Measurements from ENCODE around the gene NHLRC2. TPM values are rescaled to one million over a fixed set of nuclear protein-coding genes. Genes with fewer than 3 reads are reported as not detected.
A peak's percentile ranks its signal among the peaks of the same experiment; 100 is the strongest.

The NHLRC2 gene
- total and polyA plus RNA-seq, 10 of the 15 experiments (the other 5 are each of a cell fraction or from before 2014, with no cell fraction given): 1.9 to 31.3 (median 15.9) TPM

- H3K27me3 ChIP-seq (replicated peaks in 1 of 2; ENCODE audit: control insufficient read depth in 2 of 2, insufficient read depth in 2 of 2, low read length in 1 of 2): no peaks in the 10 kb centered on the region
- peak overlapping the region; percentile 19 for H3K9ac ChIP-seq (ENCODE audit: control insufficient read depth, insufficient read depth, low read length)
- peak overlapping the region; percentile 46 for H3K4me3 ChIP-seq
- H3K9me3 ChIP-seq (replicated peaks; ENCODE audit: control insufficient read depth, insufficient read depth, low read length): peaks cover 13% of the 10 kb centered on the region
- DNase-seq (ENCODE audit: low read depth, low spot score) (no peak), FAIRE-seq (peak; percentile 85), ATAC-seq (peak; percentile 42)
- peak overlapping the region; percentile 92 for H3K27ac ChIP-seq (ENCODE audit: control insufficient read depth, insufficient read depth)
- in situ Hi-C loops (cut with MboI) (no loop called here), intact Hi-C loops (cut with micrococcal nuclease; ENCODE audit: unreplicated experiment) (loop anchor here (2.0 to 5.0 kb wide), 4 partner anchors 20 to 243 kb away; no protein-coding TSS in a partner anchor)
- peaks cover 74% of the 10 kb centered on the region for H3K79me2 ChIP-seq (ENCODE audit: control insufficient read depth, insufficient read depth, low read length)
- H4K20me1 ChIP-seq (ENCODE audit: control insufficient read depth, insufficient read depth): no peaks in the 10 kb centered on the region
- 0% methylated on average over 2 of the region's 2 CpGs for WGBS (ENCODE audit: insufficient coverage, insufficient replicate concordance, low lambda C conversion rate, missing lambda C conversion rate)
- peaks cover 11% of the 10 kb centered on the region for H3K4me1 ChIP-seq (ENCODE audit: control insufficient read depth, insufficient read depth, low read length)
- SMC1A ChIA-PET (ENCODE audit: uncharacterized antibody, unreplicated experiment): interaction anchor here (0.7 to 2.2 kb wide), 12 partner anchors 10 to 125 kb away, joined by 3 to 11 read pairs (median 4); no protein-coding TSS in a partner anchor
- CTCF ChIA-PET: interaction anchor here (0.8 to 1.6 kb wide), 5 partner anchors 16 to 244 kb away, joined by 3 to 5 read pairs (median 3); no protein-coding TSS in a partner anchor
- peak overlapping the region; percentile 75 for H3K4me2 ChIP-seq (ENCODE audit: control insufficient read depth, insufficient read depth)
- POLR2A ChIA-PET: interaction anchor here (1.2 to 2.4 kb wide), 2 partner anchors 9 to 102 kb away, joined by 3 to 10 read pairs; no protein-coding TSS in a partner anchor
- no TSS peak for BruUV-seq (replicated peaks)
- no peak overlapping the region for H2AFZ ChIP-seq (ENCODE audit: control insufficient read depth, low read depth, low read length)
- RAD21 ChIA-PET (ENCODE audit: unreplicated experiment): interaction anchor here (0.6 to 3.8 kb wide), 7 partner anchors 10 to 237 kb away, joined by 3 to 30 read pairs (median 6); no protein-coding TSS in a partner anchor
- H3K36me3 ChIP-seq (ENCODE audit: control insufficient read depth in 2 of 2, insufficient read depth in 2 of 2, low read length in 1 of 2): peaks cover 0 to 23% of the 10 kb centered on the region in 2 experiments; a peak in 3 of 4 replicates
- TF ChIP-seq EZH2 (IDR thresholded peaks at IDR 0.05; ENCODE audit: borderline replicate concordance, control insufficient read depth, low read depth, low read length): no peak
- no peak for TF ChIP-seq CBX3 (IDR thresholded peaks at IDR 0.05; ENCODE audit: borderline replicate concordance, low read depth)
- TF ChIP-seq ZNF384 (IDR thresholded peaks at IDR 0.05; ENCODE audit: borderline replicate concordance, low read depth, low read length): peak; percentile 60
- no peak for TF ChIP-seq EGR1 (IDR thresholded peaks at IDR 0.05; ENCODE audit: borderline replicate concordance in 1 of 2, low read depth in 2 of 2, low read length in 2 of 2)
- TF ChIP-seq TCF7 (IDR thresholded peaks at IDR 0.05; ENCODE audit: borderline replicate concordance): no peak
- no peak for TF ChIP-seq ZNF622 (IDR thresholded peaks at IDR 0.05)
- TF ChIP-seq SPI1 (IDR thresholded peaks at IDR 0.05; ENCODE audit: borderline replicate concordance, insufficient read depth, low read depth, low read length): peak; percentile 81; the same call in 1 of the 2 replicates
- no peak for TF ChIP-seq SREBF2 (IDR thresholded peaks at IDR 0.05; ENCODE audit: low read length)
- peak; percentile 56; the same call in 1 of the 2 replicates for TF ChIP-seq RELB (IDR thresholded peaks at IDR 0.05; ENCODE audit: low read depth)
- TF ChIP-seq RCOR1 (conservative IDR thresholded peaks at IDR 0.05; ENCODE audit: low read depth, low read length): no peak
- TF ChIP-seq ATF2 (IDR thresholded peaks at IDR 0.05; ENCODE audit: low read length): peak; percentile 67
- TF ChIP-seq IRF4 (IDR thresholded peaks at IDR 0.05; ENCODE audit: low read depth, low read length): no peak
- no peak for TF ChIP-seq NFYB (IDR thresholded peaks at IDR 0.05; ENCODE audit: insufficient read depth, low read depth, low read length)
- no peak for TF ChIP-seq PBX3 (IDR thresholded peaks at IDR 0.05; ENCODE audit: insufficient replicate concordance, low read depth, low read length)
- 0 out of 2 replicates have a peak, but pooled peaks have one; percentile 11 for TF ChIP-seq MEF2A (IDR thresholded peaks at IDR 0.05; ENCODE audit: insufficient read depth, low read depth, low read length)
- no peak for TF ChIP-seq HDGF (IDR thresholded peaks at IDR 0.05)
- TF ChIP-seq MTA2 (IDR thresholded peaks at IDR 0.05; ENCODE audit: low read depth): 0 out of 2 replicates have a peak, but pooled peaks have one; percentile 33
- no peak for TF ChIP-seq TCF12 (IDR thresholded peaks at IDR 0.05; ENCODE audit: low read depth, low read length)
- no peak for TF ChIP-seq BACH1 (IDR thresholded peaks at IDR 0.05; ENCODE audit: borderline replicate concordance)
- TF ChIP-seq ZZZ3 (IDR thresholded peaks at IDR 0.05; ENCODE audit: control insufficient read depth, insufficient read length, low read depth): no peak
Measured at GRCh38 chr10:113859261-113859660, 4.8 kb downstream of the NHLRC2 start.
